Vagina (tissue), 2 donors: Measurements from ENCODE around the gene MAD1L1. TPM values are rescaled to one million over a fixed set of nuclear protein-coding genes. Genes with fewer than 3 reads are reported as not detected.
"Not testable (repeated sequence)": the region's sequence is repeated elsewhere in the genome, so short reads cannot be mapped to it uniquely, and the experiment has no call there.

Experiments used
- DNase-seq, 2 donors: peaks; one replicate each; pipeline ENCODE4 v3.0.0-alpha.2; 2017; ENCODE audit errors: extremely low spot score in 2 of 2
- H3K27ac ChIP-seq: fragments of 200-600 bp; sonication (generic); one replicate; pipeline ENCODE4 v1.5.1; 2019
- H3K27me3 ChIP-seq: fragments of 200-600 bp; sonication (generic); one replicate; pipeline ENCODE4 v1.5.1; 2019
- H3K36me3 ChIP-seq, 2 donors: fragments of 200-600 bp; sonication (generic); one replicate each; pipeline ENCODE4 v1.5.1; 2017 to 2019
- H3K4me1 ChIP-seq: fragments of 200-600 bp; sonication (generic); one replicate; pipeline ENCODE4 v1.5.1; 2019
- H3K4me3 ChIP-seq, 2 donors: fragments of 200-600 bp; sonication (generic); 1 replicate in 1 of 2; 2 replicates in 1 of 2; pipeline ENCODE4 v1.5.1; 2016 to 2019
- H3K9me3 ChIP-seq: fragments of 200-600 bp; sonication (generic); one replicate; pipeline ENCODE4 v1.5.1; 2019
- POLR2A ChIP-seq, 2 donors: fragments of 450-650 bp; IDR thresholded peaks; one replicate each; pipeline ENCODE4 v1.6.1; 2017; ENCODE audit warnings: antibody characterized with exemption in 2 of 2, mild to moderate bottlenecking in 2 of 2, moderate library complexity in 2 of 2
- POLR2AphosphoS5 ChIP-seq, 2 donors: sonication (generic); formaldehyde crosslinking; IDR thresholded peaks; one replicate each; pipeline ENCODE4 v1.9.0; 2017; ENCODE audit warnings: antibody characterized with exemption in 2 of 2, mild to moderate bottlenecking in 2 of 2, low read depth in 1 of 2; ENCODE audit not compliant: insufficient read depth in 1 of 2
- intact Hi-C: fragments of 100-400 bp; cut with DNase I; formaldehyde crosslinking; loops from one replicate; pipeline ENCODE4 v1.15.1; 2023
- total RNA-seq: library from RNA; depleted of rRNA; stranded (reverse); fragments of >200 nt; gene quantifications from one replicate; pipeline ENCODE4 v1.2.3, GENCODE V29; 2016
- TF ChIP-seq, protein P1 (sequence below), 3 experiments: fragments of 450-650 bp in 2 of 3; fragments of 200-600 bp in 1 of 3; sonication (generic) in 1 of 3; IDR thresholded peaks; one replicate each; pipeline ENCODE4 v1.5.1; 2017 to 2019; ENCODE audit warnings: antibody characterized with exemption in 3 of 3, mild to moderate bottlenecking in 2 of 3, moderate library complexity in 2 of 3

MAD1L1 gene
- total RNA-seq, 1 donor from 2014 or later, result 62.4 TPM

DNA sequence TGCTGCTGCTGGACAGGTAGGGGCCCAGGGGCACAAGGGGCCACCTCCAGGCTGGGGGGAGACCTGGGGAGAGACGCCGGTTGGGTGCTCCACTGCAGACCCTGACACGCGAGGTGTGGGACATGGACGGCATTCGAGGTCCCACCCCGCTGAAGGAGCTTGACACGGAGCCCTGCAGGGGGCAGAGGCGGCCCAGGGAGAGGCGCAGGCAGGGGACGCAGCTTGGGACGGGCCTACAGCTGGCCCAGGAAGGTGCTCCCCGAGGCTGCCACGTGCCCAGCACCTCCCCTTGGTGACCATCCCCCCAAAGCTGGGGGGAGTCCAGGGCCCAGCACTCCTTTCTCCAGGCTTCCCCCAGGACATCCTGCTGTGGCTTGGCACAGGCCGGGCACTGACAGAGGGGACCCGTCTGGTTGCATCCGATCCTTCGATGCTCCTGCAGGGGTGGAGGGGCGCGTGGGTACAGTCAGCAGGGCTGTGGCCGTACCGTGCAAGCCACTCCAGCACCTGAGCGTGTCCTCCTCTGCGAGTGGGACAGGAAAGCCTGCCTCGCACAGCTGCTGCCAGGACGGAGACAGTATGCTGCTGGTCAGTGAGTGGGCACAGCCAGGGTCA, 388.3 kb downstream of the MAD1L1 start:
- DNase-seq, result no peak
- intact Hi-C loops, result no loop called here
- TF ChIP-seq POLR2AphosphoS5 (IDR thresholded peaks at IDR 0.05; ENCODE audit: insufficient read depth in 1 of 2, low read depth in 1 of 2), result no peak
- TF ChIP-seq POLR2A (IDR thresholded peaks at IDR 0.05), result no peak
- TF ChIP-seq, protein P1, sequence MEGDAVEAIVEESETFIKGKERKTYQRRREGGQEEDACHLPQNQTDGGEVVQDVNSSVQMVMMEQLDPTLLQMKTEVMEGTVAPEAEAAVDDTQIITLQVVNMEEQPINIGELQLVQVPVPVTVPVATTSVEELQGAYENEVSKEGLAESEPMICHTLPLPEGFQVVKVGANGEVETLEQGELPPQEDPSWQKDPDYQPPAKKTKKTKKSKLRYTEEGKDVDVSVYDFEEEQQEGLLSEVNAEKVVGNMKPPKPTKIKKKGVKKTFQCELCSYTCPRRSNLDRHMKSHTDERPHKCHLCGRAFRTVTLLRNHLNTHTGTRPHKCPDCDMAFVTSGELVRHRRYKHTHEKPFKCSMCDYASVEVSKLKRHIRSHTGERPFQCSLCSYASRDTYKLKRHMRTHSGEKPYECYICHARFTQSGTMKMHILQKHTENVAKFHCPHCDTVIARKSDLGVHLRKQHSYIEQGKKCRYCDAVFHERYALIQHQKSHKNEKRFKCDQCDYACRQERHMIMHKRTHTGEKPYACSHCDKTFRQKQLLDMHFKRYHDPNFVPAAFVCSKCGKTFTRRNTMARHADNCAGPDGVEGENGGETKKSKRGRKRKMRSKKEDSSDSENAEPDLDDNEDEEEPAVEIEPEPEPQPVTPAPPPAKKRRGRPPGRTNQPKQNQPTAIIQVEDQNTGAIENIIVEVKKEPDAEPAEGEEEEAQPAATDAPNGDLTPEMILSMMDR (IDR thresholded peaks at IDR 0.05), result no peak
- no peak overlapping the region for H3K27ac ChIP-seq
- no peaks in the 10 kb centered on the region for H3K36me3 ChIP-seq
- H3K9me3 ChIP-seq, result no peaks in the 10 kb centered on the region
- H3K4me1 ChIP-seq, result no peaks in the 10 kb centered on the region
- H3K27me3 ChIP-seq, result no peaks in the 10 kb centered on the region
- H3K4me3 ChIP-seq, result no peak overlapping the region

DNA sequence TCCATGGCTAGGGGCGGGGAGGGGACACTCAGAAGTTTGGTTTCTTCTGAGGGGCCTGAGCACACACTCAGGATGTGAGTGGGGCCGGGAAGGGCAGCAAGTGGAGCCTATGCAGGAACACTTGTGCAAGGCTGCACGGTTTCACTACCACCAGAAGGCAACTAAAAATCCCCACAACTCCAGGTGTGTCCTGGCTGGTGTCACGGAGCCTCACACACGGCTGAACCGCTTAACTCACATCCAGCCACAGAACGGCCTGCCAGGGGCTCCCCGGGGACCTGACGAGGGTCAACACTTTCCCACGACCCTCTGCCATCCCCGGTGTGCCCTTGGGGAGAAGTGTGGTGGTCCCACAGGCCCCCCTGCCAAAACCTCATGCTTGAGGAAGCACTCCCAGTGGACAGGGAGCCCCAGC, 388.8 kb downstream of the MAD1L1 start:
- Histone ChIP-seq H3K36me3 (no peaks in the 10 kb centered on the region), H3K4me1 (no peaks in the 10 kb centered on the region), H3K9me3 (no peaks in the 10 kb centered on the region), H3K27me3 (no peaks in the 10 kb centered on the region), H3K27ac (no peak overlapping the region), H3K4me3 (no peak overlapping the region)
- DNase-seq, result no peak
- intact Hi-C loops, result no loop called here
- no peak for TF ChIP-seq POLR2A (IDR thresholded peaks at IDR 0.05)
- TF ChIP-seq, protein P1 (IDR thresholded peaks at IDR 0.05), result no peak
- no peak for TF ChIP-seq POLR2AphosphoS5 (IDR thresholded peaks at IDR 0.05; ENCODE audit: insufficient read depth in 1 of 2, low read depth in 1 of 2)

DNA sequence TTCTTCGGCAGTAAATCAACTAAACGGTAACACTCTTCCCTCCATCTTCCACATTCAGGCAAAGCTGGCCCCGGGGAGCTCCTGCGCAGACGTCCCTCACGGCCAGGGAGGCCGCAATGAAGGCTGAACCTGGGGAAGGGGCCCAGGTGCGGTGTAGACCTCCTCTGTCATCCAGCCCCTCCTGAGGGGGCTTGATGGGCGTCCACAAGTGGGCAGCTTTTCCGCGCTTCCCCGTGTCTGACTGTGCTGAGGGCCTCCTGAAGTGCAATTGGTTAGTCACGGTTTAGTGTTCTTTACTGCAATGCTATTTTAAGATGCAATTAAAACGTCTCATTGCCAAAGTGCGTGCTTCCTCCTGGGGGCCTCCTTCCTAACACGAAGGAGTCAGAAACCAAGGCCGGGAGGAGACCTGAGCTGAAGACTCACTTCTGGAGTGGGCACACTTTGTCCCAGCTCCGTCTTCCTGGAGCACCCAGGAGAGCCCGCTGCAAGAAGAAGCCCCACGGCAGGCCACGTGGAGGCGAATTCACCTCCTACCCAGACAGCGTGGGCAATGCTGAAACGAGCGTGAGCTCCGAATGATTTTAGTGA, 389.4 kb downstream of the MAD1L1 start:
- no peaks in the 10 kb centered on the region for H3K36me3 ChIP-seq
- no peaks in the 10 kb centered on the region for H3K27me3 ChIP-seq
- intact Hi-C loops, result no loop called here
- no peak overlapping the region for H3K4me3 ChIP-seq
- no peaks in the 10 kb centered on the region for H3K9me3 ChIP-seq
- DNase-seq, result no peak
- no peak overlapping the region for H3K27ac ChIP-seq
- no peaks in the 10 kb centered on the region for H3K4me1 ChIP-seq
- TF ChIP-seq, protein P1 (IDR thresholded peaks at IDR 0.05), result no peak
- TF ChIP-seq POLR2AphosphoS5 (IDR thresholded peaks at IDR 0.05; ENCODE audit: insufficient read depth in 1 of 2, low read depth in 1 of 2) (no peak), POLR2A (IDR thresholded peaks at IDR 0.05) (no peak)

DNA sequence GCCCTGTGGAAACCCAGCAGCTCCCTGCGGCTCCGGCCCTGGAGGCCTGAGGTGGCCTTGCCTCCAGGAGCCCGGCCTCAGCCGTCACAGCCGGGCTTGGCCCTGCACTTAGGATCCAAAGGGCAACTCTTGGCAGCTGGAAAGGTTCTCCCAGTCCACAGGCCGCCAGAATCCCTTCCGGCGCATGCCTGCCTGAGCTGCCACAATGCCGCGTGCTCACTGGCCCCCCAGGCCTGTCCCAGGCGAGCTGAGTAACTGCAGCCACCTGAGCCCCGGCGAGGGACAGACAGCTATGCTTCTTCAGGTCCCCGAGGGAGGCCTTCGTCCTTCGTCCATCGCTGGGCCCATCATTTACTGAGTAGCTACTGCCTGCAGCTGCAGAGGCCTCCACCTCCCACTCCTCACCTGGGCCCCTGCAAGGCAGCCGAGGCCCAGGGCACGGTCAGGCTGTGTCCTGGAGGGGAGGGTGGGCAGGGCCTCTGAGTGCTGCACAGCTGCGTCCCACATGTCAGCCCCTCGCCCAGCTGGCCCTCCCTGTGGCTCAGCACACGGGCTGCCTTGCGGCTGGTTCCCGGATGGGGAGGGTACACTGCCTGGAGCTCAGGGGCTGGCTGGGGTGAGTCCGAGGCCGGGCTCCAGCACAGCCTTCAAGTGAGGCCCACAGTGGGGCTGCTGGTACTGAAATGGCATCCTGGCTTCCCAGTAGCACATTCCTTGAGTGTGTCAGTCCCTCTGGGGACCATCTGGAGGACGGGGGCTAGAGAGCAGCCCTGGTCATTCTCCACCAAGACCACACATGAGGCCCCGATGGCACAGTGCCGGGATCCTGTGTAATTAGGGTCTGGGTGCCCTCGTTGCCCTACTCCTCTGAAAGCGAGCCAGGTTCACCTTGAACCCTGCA, 390.2 kb downstream of the MAD1L1 start:
- H3K36me3 ChIP-seq, result no peaks in the 10 kb centered on the region
- no peak for DNase-seq

DNA sequence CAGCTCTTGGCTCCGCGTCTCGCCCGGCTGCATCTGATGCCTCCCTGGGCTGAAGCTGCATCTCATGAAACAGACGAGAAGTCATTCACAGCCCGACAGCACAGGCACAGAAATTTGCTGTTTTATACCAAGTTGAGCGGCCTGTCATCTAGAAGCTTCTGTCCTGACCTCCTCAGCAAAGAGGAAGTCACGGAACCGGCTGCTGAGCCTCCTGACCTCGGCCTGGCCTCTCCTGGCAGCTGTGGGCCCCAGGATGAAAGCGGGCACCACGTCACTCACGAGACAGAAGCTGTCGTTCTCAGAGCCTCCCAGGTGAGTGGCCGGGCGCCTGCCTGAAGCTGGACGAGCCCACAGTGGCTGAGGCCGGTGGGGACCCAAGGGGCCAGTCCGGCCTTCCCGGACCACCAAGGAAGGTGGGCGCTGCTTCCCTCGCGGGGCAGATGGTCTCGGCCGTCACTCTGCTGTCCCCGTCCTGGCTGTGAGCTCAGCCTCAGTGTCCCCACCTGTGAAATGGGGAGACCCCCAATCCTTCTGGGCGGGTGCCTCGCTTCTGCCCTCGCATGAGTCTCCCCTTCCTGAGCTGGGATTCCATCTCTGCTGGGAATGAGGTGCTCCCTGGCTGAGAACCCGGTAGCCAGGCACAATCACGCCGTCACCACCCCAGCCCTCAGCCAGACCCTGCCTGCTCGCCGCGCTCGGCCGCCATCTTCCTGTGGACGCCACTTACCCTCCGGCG, 391.3 kb downstream of the MAD1L1 start:
- H3K27ac ChIP-seq, H3K4me1 ChIP-seq, H3K36me3 ChIP-seq, intact Hi-C loops, DNase-seq, H3K9me3 ChIP-seq, H3K27me3 ChIP-seq, H3K4me3 ChIP-seq: not testable (repeated sequence)

More for the DNA sequence above, 390.2 kb downstream of the MAD1L1 start:
- no peaks in the 10 kb centered on the region for H3K4me1 ChIP-seq
- TF ChIP-seq POLR2A (IDR thresholded peaks at IDR 0.05), result no peak
- no peaks in the 10 kb centered on the region for H3K27me3 ChIP-seq
- no peak overlapping the region for H3K4me3 ChIP-seq
- intact Hi-C loops, result no loop called here
- no peaks in the 10 kb centered on the region for H3K9me3 ChIP-seq
- no peak overlapping the region for H3K27ac ChIP-seq

DNA sequence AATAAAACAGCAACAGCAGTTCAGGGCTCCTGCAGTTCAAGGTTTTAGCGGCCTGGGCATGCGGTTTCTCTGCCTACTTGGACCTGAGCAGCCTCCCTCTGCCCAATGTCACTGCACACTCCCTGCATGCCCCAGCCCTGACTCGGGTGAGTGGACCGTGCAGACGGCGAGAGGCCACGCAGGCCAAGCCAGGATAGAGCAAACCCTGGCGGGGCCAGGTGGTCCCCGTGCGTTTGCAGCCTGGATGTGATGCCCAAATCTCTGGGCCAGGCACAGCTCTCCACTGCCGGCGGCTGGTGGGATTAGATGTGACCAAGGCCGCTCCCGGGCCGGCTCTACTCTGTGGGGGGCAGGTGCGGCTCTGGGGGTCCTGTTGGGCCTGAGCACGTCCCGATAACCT, 392.0 kb downstream of the MAD1L1 start:
- H3K4me3 ChIP-seq, H3K27me3 ChIP-seq, DNase-seq, H3K9me3 ChIP-seq, H3K36me3 ChIP-seq, intact Hi-C loops, H3K27ac ChIP-seq, H3K4me1 ChIP-seq: not testable (repeated sequence)
